HepG2 (cell line): Measurements from ENCODE around the gene TNFAIP8L1. TPM values are rescaled to one million over a fixed set of nuclear protein-coding genes. Genes with fewer than 3 reads are reported as not detected.

Experiments
- ADNP ChIP-seq: sonication (generic); formaldehyde crosslinking; IDR thresholded peaks from 2 replicates; pipeline ENCODE4 v1.4.0; 2020; ENCODE audit warnings: missing genetic modification reagents
- ARID4A ChIP-seq: sonication (generic); formaldehyde crosslinking; IDR thresholded peaks from 2 replicates; pipeline ENCODE4 v1.5.0; 2020; ENCODE audit warnings: mild to moderate bottlenecking, missing genetic modification reagents, borderline replicate concordance
- FOXM1 ChIP-seq: sonication (generic); formaldehyde crosslinking; IDR thresholded peaks from 2 replicates; pipeline ENCODE4 v1.5.0; 2020; ENCODE audit warnings: missing genetic modification reagents
- HNF4G ChIP-seq, 2 experiments: sonication (generic) in 1 of 2; formaldehyde crosslinking in 1 of 2; IDR thresholded peaks; 2 replicates each; pipeline versions ENCODE4 v1.4.0 to v1.6.1; 2011 to 2020; ENCODE audit warnings: borderline replicate concordance in 2 of 2, low read depth in 2 of 2, mild to moderate bottlenecking in 2 of 2, low read length in 1 of 2, missing genetic modification reagents in 1 of 2, moderate library complexity in 1 of 2
- KDM6A ChIP-seq: IDR thresholded peaks from 2 replicates; pipeline ENCODE4 v1.6.1; 2016; ENCODE audit warnings: low read depth
- MTA1 ChIP-seq: sonication (generic); formaldehyde crosslinking; IDR thresholded peaks from 2 replicates; pipeline ENCODE4 v1.4.0; 2020; ENCODE audit warnings: missing genetic modification reagents, mild to moderate bottlenecking, borderline replicate concordance
- NPAS2 ChIP-seq: sonication (generic); formaldehyde crosslinking; IDR thresholded peaks from 2 replicates; pipeline ENCODE4 v1.8.0; 2022; ENCODE audit warnings: mild to moderate bottlenecking, missing genetic modification reagents, borderline replicate concordance
- PHF8 ChIP-seq: sonication (generic); formaldehyde crosslinking; IDR thresholded peaks from 2 replicates; pipeline ENCODE4 v1.5.0; 2020; ENCODE audit warnings: missing genetic modification reagents
- POLR2G ChIP-seq: fragments of 200-400 bp; formaldehyde crosslinking; IDR thresholded peaks from 2 replicates; pipeline ENCODE4 v1.6.1; 2018; ENCODE audit warnings: mild to moderate bottlenecking, low read depth, low read length, moderate library complexity
- ZBED4 ChIP-seq: sonication (generic); formaldehyde crosslinking; IDR thresholded peaks from 2 replicates; pipeline ENCODE4 v1.4.0; 2020; ENCODE audit warnings: missing genetic modification reagents, borderline replicate concordance
- ZNF180 ChIP-seq: sonication (generic); formaldehyde crosslinking; IDR thresholded peaks from 2 replicates; pipeline ENCODE4 v1.4.0; 2020; ENCODE audit warnings: low read depth, missing genetic modification reagents, borderline replicate concordance
- ZNF589 ChIP-seq: sonication (generic); formaldehyde crosslinking; conservative IDR thresholded peaks from 2 replicates; pipeline ENCODE4 v1.8.0; 2022; ENCODE audit warnings: mild to moderate bottlenecking, moderate library complexity, missing genetic modification reagents
- ZNF746 ChIP-seq: sonication (generic); formaldehyde crosslinking; IDR thresholded peaks from 2 replicates; pipeline ENCODE4 v1.8.0; 2022; ENCODE audit warnings: mild to moderate bottlenecking, missing genetic modification reagents
- polyA plus RNA-seq, 8 experiments: library from polyadenylated mRNA; depleted of rRNA in 3 of 8; stranded (reverse) in 7 of 8; unstranded in 1 of 8; fragments of >200 nt; fragmentation: Illumina TruSeq in 4 of 8; extraction: Trizol in 4 of 8; gene quantifications; 2 replicates each; pipeline versions ENCODE4 v1.2.1 to v1.2.3, GENCODE V29; 2011 to 2016; ENCODE audit warnings: low read depth in 4 of 8, missing spikeins in 1 of 8, mixed read lengths in 1 of 8; ENCODE audit not compliant: insufficient read depth in 1 of 8
- total RNA-seq, 5 experiments: library from RNA; depleted of rRNA; stranded (reverse); fragments of >200 nt; fragmentation: Illumina TruSeq; extraction: Trizol; gene quantifications; 2 replicates each; pipeline ENCODE4 v1.2.3, GENCODE V29; 2016; ENCODE audit warnings: low read depth in 1 of 5
- TF ChIP-seq, protein P1 (sequence below): sonication (generic); formaldehyde crosslinking; IDR thresholded peaks from 2 replicates; pipeline ENCODE4 v1.4.0; 2020; ENCODE audit warnings: missing genetic modification reagents
- TF ChIP-seq, protein P2 (sequence below): sonication (generic); formaldehyde crosslinking; IDR thresholded peaks from 2 replicates; pipeline ENCODE4 v1.4.0; 2020; ENCODE audit warnings: missing genetic modification reagents

The TNFAIP8L1 gene
- total and polyA plus RNA-seq, 2 of the 13 experiments (the other 11 are each of a cell fraction or from before 2014, with no cell fraction given) = 13.4 to 21.4 TPM

DNA sequence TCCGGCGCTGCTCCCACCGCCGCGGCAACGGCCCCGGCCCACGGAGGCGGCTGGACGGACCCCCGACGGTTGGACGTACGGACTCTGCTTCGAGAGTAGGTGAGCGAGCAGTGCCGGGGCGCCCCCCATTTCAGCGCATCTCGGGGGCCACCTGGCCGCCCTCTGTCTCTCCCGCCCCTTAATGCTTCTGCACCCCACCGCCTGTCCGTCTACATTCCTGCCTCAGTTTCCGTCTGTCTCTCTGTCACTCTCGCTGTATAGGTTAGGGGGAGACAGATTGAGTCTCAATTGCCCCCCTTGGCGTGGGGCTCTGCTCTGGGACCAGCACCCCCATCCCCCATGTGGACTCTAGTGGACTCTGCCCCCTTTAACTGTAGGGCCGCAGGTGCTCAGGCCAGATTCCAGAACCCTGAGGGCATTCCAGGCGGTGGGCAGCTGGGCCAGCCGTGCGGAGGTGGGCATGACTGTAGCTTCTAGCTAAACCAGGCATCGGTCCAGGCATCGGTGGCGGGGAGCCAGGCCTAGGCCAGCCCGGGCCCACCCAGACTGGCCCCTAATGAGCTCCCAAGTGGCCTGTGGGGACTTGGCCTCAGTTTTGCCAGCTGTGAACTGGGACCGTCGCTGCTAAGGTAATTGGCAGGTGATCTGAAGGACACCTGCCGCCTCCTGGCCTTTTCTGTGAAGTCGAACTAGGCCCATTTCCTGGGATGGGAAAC, 373 bp downstream of the TNFAIP8L1 start (continued):
- peak; percentile 79; the same call in 1 of the 2 replicates for TF ChIP-seq MTA1 (CRISPR knock-in tag)
- TF ChIP-seq HNF4G (IDR thresholded peaks at IDR 0.05; ENCODE audit: borderline replicate concordance, low read depth, low read length) = peak; percentile 85
- peak; percentile 92 for TF ChIP-seq HNF4G (CRISPR knock-in tag; IDR thresholded peaks at IDR 0.05; ENCODE audit: borderline replicate concordance, low read depth)
- peak; percentile 68; the same call in 1 of the 2 replicates for TF ChIP-seq ZNF746
- peak; percentile 47; the same call in 1 of the 2 replicates for TF ChIP-seq PHF8 (CRISPR knock-in tag)
- TF ChIP-seq KDM6A (CRISPR knock-in tag) = no peak
- no peak for TF ChIP-seq NPAS2 (CRISPR knock-in tag)
- 0 out of 2 replicates have a peak, but pooled peaks have one; percentile 23 for TF ChIP-seq FOXM1 (CRISPR knock-in tag)
- TF ChIP-seq ADNP = peak; percentile 78; the same call in 1 of the 2 replicates
- no peak for TF ChIP-seq ZBED4
- TF ChIP-seq ZNF180 (CRISPR knock-in tag) = no peak
- 0 out of 2 replicates have a peak, but pooled peaks have one; percentile 47 for TF ChIP-seq POLR2G
- TF ChIP-seq ZNF589 = no peak
- TF ChIP-seq, protein P1, sequence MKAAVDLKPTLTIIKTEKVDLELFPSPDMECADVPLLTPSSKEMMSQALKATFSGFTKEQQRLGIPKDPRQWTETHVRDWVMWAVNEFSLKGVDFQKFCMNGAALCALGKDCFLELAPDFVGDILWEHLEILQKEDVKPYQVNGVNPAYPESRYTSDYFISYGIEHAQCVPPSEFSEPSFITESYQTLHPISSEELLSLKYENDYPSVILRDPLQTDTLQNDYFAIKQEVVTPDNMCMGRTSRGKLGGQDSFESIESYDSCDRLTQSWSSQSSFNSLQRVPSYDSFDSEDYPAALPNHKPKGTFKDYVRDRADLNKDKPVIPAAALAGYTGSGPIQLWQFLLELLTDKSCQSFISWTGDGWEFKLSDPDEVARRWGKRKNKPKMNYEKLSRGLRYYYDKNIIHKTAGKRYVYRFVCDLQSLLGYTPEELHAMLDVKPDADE (CRISPR knock-in tag) = no peak
- TF ChIP-seq, protein P2, sequence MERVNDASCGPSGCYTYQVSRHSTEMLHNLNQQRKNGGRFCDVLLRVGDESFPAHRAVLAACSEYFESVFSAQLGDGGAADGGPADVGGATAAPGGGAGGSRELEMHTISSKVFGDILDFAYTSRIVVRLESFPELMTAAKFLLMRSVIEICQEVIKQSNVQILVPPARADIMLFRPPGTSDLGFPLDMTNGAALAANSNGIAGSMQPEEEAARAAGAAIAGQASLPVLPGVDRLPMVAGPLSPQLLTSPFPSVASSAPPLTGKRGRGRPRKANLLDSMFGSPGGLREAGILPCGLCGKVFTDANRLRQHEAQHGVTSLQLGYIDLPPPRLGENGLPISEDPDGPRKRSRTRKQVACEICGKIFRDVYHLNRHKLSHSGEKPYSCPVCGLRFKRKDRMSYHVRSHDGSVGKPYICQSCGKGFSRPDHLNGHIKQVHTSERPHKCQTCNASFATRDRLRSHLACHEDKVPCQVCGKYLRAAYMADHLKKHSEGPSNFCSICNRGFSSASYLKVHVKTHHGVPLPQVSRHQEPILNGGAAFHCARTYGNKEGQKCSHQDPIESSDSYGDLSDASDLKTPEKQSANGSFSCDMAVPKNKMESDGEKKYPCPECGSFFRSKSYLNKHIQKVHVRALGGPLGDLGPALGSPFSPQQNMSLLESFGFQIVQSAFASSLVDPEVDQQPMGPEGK (CRISPR knock-in tag) = 0 out of 2 replicates have a peak, but pooled peaks have one; percentile 32
- TF ChIP-seq ARID4A = peak; percentile 60
